Bronchial epithelial cell (primary cell): ENCODE measurements around the gene NRN1. TPM values are rescaled to one million over a fixed set of nuclear protein-coding genes. Genes with fewer than 3 reads are reported as not detected.

Experiments
- DNase-seq: peaks from one replicate; pipeline ENCODE4 v3.0.0-alpha.2; 2010; ENCODE audit warnings: low read depth
- FAIRE-seq: peaks from 2 replicates; lab custom pipeline; 2011; peaks lifted over from hg19 to GRCh38; lab: Jason Lieb, UNC
- H3K27me3 ChIP-seq: 2 replicates; pipeline ENCODE4 v1.5.1; 2011; ENCODE audit warnings: low read length; ENCODE audit not compliant: control insufficient read depth, insufficient read depth
- H3K36me3 ChIP-seq: 2 replicates; pipeline ENCODE4 v1.5.1; 2011; ENCODE audit warnings: low read length; ENCODE audit not compliant: control insufficient read depth, insufficient read depth
- H3K4me3 ChIP-seq: 2 replicates; pipeline ENCODE4 v1.5.1; 2011; ENCODE audit warnings: mild to moderate bottlenecking, low read depth, low read length, control low read depth
- total RNA-seq: library from RNA; depleted of rRNA; stranded (reverse); fragments of >200 nt; gene quantifications from 2 replicates; pipeline ENCODE4 v1.2.1, GENCODE V29; 2014
- TF ChIP-seq, protein P1 (sequence below): IDR thresholded peaks from 2 replicates; pipeline ENCODE4 v1.5.1; 2011; ENCODE audit warnings: mild to moderate bottlenecking, moderate library complexity, low read length, control low read depth, inconsistent platforms; ENCODE audit not compliant: insufficient read depth, severe bottlenecking

NRN1 gene
- total RNA-seq, 1 donor from 2014 or later: not detected

GRCh38 chr6:5989141-5989723 lies 17.5 kb downstream of the NRN1 start:
- peak; percentile 73 for FAIRE-seq
- no peaks in the 10 kb centered on the region for H3K36me3 ChIP-seq
- H3K4me3 ChIP-seq: no peak overlapping the region
- H3K27me3 ChIP-seq: peaks cover 12% of the 10 kb centered on the region
- no peak for DNase-seq
- TF ChIP-seq, protein P1, sequence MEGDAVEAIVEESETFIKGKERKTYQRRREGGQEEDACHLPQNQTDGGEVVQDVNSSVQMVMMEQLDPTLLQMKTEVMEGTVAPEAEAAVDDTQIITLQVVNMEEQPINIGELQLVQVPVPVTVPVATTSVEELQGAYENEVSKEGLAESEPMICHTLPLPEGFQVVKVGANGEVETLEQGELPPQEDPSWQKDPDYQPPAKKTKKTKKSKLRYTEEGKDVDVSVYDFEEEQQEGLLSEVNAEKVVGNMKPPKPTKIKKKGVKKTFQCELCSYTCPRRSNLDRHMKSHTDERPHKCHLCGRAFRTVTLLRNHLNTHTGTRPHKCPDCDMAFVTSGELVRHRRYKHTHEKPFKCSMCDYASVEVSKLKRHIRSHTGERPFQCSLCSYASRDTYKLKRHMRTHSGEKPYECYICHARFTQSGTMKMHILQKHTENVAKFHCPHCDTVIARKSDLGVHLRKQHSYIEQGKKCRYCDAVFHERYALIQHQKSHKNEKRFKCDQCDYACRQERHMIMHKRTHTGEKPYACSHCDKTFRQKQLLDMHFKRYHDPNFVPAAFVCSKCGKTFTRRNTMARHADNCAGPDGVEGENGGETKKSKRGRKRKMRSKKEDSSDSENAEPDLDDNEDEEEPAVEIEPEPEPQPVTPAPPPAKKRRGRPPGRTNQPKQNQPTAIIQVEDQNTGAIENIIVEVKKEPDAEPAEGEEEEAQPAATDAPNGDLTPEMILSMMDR: no peak

DNA sequence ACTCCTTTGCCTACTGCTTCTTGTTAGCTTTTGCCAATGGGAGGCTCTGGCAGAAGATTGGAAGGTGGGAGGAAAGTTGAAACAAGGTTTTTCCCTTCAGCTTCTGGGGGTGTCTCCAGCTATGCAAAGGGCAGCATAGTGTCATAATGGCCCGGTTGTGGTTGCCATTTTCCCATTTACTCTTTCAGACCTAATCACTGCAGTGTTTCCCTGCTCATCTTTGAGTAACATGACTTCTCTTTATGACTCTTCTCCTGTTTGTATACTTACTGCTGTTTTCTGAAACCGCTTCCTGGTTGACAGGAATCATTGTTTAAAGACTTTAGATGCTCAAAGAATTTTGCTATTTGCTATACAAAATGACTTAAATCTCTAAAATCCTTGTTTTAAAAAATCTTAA lies 19.9 kb downstream of the NRN1 start:
- DNase-seq: no peak
- no peaks in the 10 kb centered on the region for H3K36me3 ChIP-seq
- H3K27me3 ChIP-seq: peaks cover 2% of the 10 kb centered on the region
- TF ChIP-seq, protein P1: no peak
- H3K4me3 ChIP-seq: no peak overlapping the region
- FAIRE-seq: no peak

GRCh38 chr6:5984150-5985089 lies 22.3 kb downstream of the NRN1 start:
- no peak overlapping the region for H3K4me3 ChIP-seq
- no peaks in the 10 kb centered on the region for H3K36me3 ChIP-seq
- TF ChIP-seq, protein P1: no peak
- FAIRE-seq (no peak), DNase-seq (no peak)
- peaks cover 1% of the 10 kb centered on the region for H3K27me3 ChIP-seq

- Histone ChIP-seq H3K4me3 (no peak overlapping the region), H3K27me3 (no peaks in the 10 kb centered on the region), H3K36me3 (no peaks in the 10 kb centered on the region)
- FAIRE-seq (no peak), DNase-seq (peak; percentile 71)
- TF ChIP-seq, protein P1: no peak
Measured at GRCh38 chr6:5981126-5982026, 25.3 kb downstream of the NRN1 start.

- Histone ChIP-seq H3K27me3 (no peaks in the 10 kb centered on the region), H3K36me3 (no peaks in the 10 kb centered on the region), H3K4me3 (no peak overlapping the region)
- TF ChIP-seq, protein P1: no peak
- FAIRE-seq (no peak), DNase-seq (peak; percentile 11)
Measured at GRCh38 chr6:5979650-5980420, 26.9 kb downstream of the NRN1 start.
